Lower lobe of right lung (tissue), 2 donors: ENCODE measurements around the gene NKAPL. TPM values are rescaled to one million over a fixed set of nuclear protein-coding genes. Genes with fewer than 3 reads are reported as not detected.

Experiments
- ATAC-seq, 2 donors: fragments of 200-7000 bp; cut with Tn5 transposase; one replicate each; pipeline ENCODE4 v1.9.1; 2020 to 2022; ENCODE audit warnings: mild to moderate bottlenecking in 2 of 2, moderate library complexity in 2 of 2
- DNase-seq: peaks from one replicate; pipeline ENCODE4 v3.0.0-alpha.2; 2020
- H3K27ac ChIP-seq: fragments of 200-600 bp; one replicate; pipeline ENCODE4 v1.8.0; 2022
- H3K27me3 ChIP-seq: fragments of 200-600 bp; one replicate; pipeline ENCODE4 v1.8.0; 2022; ENCODE audit warnings: low read depth
- H3K36me3 ChIP-seq: fragments of 200-600 bp; one replicate; pipeline ENCODE4 v1.8.0; 2022; ENCODE audit warnings: mild to moderate bottlenecking
- H3K4me1 ChIP-seq: fragments of 200-600 bp; one replicate; pipeline ENCODE4 v1.8.0; 2022
- H3K4me3 ChIP-seq: fragments of 200-600 bp; one replicate; pipeline ENCODE4 v1.8.0; 2022; ENCODE audit warnings: mild to moderate bottlenecking
- H3K9me3 ChIP-seq: fragments of 200-600 bp; one replicate; pipeline ENCODE4 v1.8.0; 2022
- intact Hi-C: fragments of 100-400 bp; cut with DNase I; formaldehyde crosslinking; loops from one replicate; pipeline ENCODE4 v1.11.0; 2022
- total RNA-seq: library from RNA; stranded (reverse); fragmentation: NEBNext Ultra II Directional; extraction: Animal tissue kit (Norgen Biotek cat#: 25700); gene quantifications from one replicate; pipeline ENCODE4 v1.2.1, GENCODE V29; 2021
- TF ChIP-seq, protein P1 (sequence below): fragments of 200-600 bp; IDR thresholded peaks from one replicate; pipeline ENCODE4 v1.8.0; 2022; ENCODE audit warnings: antibody characterized with exemption, mild to moderate bottlenecking
- donor health status: DM: no; HTN: yes; CAD: no; lungs with severe emphysema.

The NKAPL gene
- total RNA-seq, 1 donor from 2014 or later, result 0.30 TPM

DNA sequence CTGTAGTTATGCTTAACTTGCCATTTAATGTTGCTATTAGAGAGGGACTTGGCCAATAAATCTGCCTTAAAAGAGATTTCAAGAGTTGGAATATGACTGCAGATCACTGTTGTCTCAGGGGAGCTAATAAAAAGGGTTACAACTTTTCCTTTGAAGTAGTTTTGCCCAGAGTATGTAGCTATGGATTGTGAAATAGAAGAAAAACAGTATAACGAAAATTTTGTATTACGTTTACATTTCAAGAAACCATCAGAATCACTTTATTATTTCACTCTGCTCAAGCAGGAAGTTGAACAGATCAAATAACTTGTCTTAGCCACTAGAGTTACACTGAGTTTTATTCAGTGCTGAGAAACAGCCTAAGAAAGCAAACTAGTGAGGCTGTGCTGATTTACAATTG is 4.8 kb downstream of the NKAPL start:
- intact Hi-C loops, result no loop called here
- Histone ChIP-seq H3K4me3 (no peak overlapping the region), H3K27me3 (no peaks in the 10 kb centered on the region), H3K27ac (no peak overlapping the region), H3K4me1 (peaks cover 14% of the 10 kb centered on the region), H3K9me3 (no peaks in the 10 kb centered on the region), H3K36me3 (no peaks in the 10 kb centered on the region)
- ATAC-seq (no peak), DNase-seq (no peak)
- TF ChIP-seq, protein P1, sequence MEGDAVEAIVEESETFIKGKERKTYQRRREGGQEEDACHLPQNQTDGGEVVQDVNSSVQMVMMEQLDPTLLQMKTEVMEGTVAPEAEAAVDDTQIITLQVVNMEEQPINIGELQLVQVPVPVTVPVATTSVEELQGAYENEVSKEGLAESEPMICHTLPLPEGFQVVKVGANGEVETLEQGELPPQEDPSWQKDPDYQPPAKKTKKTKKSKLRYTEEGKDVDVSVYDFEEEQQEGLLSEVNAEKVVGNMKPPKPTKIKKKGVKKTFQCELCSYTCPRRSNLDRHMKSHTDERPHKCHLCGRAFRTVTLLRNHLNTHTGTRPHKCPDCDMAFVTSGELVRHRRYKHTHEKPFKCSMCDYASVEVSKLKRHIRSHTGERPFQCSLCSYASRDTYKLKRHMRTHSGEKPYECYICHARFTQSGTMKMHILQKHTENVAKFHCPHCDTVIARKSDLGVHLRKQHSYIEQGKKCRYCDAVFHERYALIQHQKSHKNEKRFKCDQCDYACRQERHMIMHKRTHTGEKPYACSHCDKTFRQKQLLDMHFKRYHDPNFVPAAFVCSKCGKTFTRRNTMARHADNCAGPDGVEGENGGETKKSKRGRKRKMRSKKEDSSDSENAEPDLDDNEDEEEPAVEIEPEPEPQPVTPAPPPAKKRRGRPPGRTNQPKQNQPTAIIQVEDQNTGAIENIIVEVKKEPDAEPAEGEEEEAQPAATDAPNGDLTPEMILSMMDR, result no peak

DNA sequence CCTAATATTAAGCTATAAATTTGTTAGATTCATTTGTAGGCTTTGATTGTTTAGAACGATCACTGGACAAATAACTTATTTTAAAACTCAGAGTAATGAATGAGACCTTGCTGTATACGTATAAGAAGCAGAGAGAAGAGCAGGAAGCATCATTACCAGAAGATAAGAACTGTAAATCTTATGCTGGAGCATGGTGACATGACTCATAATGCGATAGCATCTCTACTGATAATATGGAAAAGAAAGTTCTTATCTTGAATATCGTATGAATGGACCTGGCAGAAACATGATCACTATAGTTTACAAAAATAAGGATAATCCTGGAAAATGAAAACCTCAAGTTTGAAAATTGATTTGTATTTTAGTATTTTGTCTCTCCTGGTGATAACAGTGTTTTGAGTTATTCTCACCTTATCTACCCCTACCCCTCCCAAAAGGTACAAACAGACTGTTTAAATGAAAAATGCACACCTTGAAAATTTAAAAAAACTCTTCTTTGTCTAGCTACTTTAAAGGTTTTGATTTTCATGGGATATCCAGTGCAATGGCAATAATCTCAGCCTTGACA is 5.8 kb downstream of the NKAPL start:
- Histone ChIP-seq H3K27ac (no peak overlapping the region), H3K27me3 (no peaks in the 10 kb centered on the region), H3K36me3 (no peaks in the 10 kb centered on the region), H3K4me1 (peaks cover 14% of the 10 kb centered on the region), H3K9me3 (no peaks in the 10 kb centered on the region), H3K4me3 (no peak overlapping the region)
- intact Hi-C loops, result no loop called here
- DNase-seq (no peak), ATAC-seq (no peak)
- TF ChIP-seq, protein P1, result no peak

DNA sequence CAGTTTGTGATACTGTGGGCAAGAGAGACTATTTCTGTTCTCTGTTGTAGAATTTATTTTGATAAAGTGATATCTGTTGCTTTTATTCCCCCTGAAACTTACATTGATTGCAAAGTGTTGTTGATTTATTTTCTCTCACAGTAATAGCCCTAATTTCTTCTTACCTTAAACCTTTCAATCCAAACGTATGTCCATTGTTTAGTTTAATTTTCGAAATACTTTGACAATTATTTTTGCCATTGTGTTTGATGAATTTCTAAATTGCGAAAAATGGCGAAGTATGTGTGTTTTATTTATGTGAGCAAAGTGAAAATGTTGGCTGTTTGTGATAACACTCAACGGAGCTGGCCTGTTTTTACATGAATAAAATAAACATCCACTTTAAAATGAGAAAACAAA is 7.5 kb downstream of the NKAPL start:
- DNase-seq (no peak), ATAC-seq (no peak)
- no peaks in the 10 kb centered on the region for H3K36me3 ChIP-seq
- H3K27ac ChIP-seq, result peak overlapping the region; percentile 84
- peak overlapping the region; percentile 69 for H3K4me3 ChIP-seq
- intact Hi-C loops, result no loop called here
- no peaks in the 10 kb centered on the region for H3K9me3 ChIP-seq
- TF ChIP-seq, protein P1, result no peak
- peaks cover 14% of the 10 kb centered on the region for H3K4me1 ChIP-seq
- no peaks in the 10 kb centered on the region for H3K27me3 ChIP-seq

DNA sequence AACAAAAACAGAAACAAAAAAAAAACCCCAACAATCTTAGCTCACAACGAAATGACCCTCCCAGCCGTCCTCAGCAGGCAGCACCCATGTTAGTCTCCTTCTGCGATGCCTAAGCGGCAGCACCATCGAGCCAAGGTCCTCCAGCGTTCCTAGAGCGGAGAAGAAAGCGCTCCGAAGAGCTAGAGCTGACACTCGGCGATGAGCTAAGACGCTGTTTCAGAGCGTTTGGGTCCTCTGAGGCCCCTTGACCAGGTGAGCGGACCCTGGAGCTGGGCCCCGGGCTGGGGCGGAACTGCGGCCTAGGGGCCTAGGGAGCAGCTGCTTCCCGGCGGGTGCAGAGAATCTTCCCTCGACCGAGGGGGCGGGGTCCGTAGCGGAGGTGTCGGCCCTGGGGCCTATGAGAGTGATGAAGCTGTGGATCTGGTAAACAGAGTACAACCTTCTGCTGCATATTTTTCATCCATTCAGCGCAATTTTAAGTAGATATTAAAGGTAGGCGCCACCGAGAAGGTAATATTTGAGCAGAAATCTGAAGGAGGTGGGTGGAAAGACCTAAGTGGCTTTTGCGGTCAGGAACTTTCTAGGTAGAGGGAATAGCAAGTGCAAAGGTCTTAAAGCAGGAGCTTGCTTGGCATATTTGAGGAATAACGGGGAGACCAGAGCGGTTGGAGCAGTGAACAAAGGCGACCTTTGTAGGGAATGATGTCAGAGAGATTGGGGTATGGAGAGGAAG is 8.0 kb downstream of the NKAPL start, which contains the start of gene ZSCAN26:
TSS of gene ZSCAN26 (plus strand) at position 182 of the 733 bp plus-strand sequence. CDS start 4,777 bp downstream, outside the sequence.
- Histone ChIP-seq H3K4me1 (peaks cover 14% of the 10 kb centered on the region), H3K9me3 (no peaks in the 10 kb centered on the region), H3K4me3 (peak within 1 kb of the TSS; percentile 69), H3K36me3 (peaks cover 6% of the 10 kb centered on the region), H3K27me3 (no peaks in the 10 kb centered on the region), H3K27ac (peak within 1 kb of the TSS; percentile 84)
- DNase-seq, result peak; percentile 84
- intact Hi-C loops, result no loop called here
- TF ChIP-seq, protein P1, result no peak
- ATAC-seq, result peak; percentile 97 to 99

DNA sequence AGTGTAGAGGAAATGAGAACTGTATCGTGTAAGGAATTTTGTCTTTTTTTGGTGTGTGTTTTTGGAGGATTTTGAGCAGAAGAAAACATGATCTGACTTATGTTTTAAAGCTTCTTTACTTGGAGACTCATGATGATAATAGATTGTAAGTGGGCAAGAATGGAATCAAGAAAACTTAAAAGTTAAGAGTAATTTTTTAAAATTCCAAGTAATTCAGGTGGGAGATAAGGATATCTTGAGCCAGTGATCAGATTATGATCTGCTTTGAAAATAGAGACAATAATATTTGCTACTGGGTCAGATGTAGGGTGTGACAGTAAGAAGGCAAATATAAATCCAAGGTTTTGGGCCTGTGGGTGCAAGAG is 8.6 kb downstream of the NKAPL start:
- TF ChIP-seq, protein P1, result no peak
- H3K27ac ChIP-seq, result peak overlapping the region; percentile 84
- no peak for ATAC-seq

More for the DNA sequence above, 8.6 kb downstream of the NKAPL start:
- Histone ChIP-seq H3K4me1 (peaks cover 14% of the 10 kb centered on the region), H3K9me3 (no peaks in the 10 kb centered on the region), H3K36me3 (peaks cover 11% of the 10 kb centered on the region), H3K27me3 (no peaks in the 10 kb centered on the region), H3K4me3 (peak overlapping the region; percentile 69)
- intact Hi-C loops, result no loop called here
- DNase-seq, result no peak
